Sigmoid colon (tissue), 7 donors: ENCODE measurements around the gene ERBB2. TPM values are rescaled to one million over a fixed set of nuclear protein-coding genes. Genes with fewer than 3 reads are reported as not detected.

Source experiments
- DNase-seq: peaks from one replicate; pipeline ENCODE4 v3.0.0-alpha.2; 2019
- H3K27ac ChIP-seq, 4 donors: fragments of 200-600 bp; sonication (generic); one replicate each; pipeline ENCODE4 v1.5.1; 2016 to 2019; ENCODE audit warnings: mild to moderate bottlenecking in 1 of 4
- H3K27me3 ChIP-seq, 3 donors: fragments of 200-600 bp; sonication (generic); one replicate each; pipeline ENCODE4 v1.5.1; 2019; ENCODE audit warnings: mild to moderate bottlenecking in 1 of 3
- H3K36me3 ChIP-seq, 4 donors: fragments of 200-600 bp; sonication (generic); one replicate each; pipeline ENCODE4 v1.5.1; 2016 to 2019
- H3K4me1 ChIP-seq, 4 donors: fragments of 200-600 bp; sonication (generic); one replicate each; pipeline ENCODE4 v1.5.1; 2017 to 2019
- H3K4me3 ChIP-seq, 4 donors: fragments of 200-600 bp; sonication (generic); one replicate each; pipeline ENCODE4 v1.5.1; 2017 to 2019; ENCODE audit warnings: mild to moderate bottlenecking in 2 of 4, moderate library complexity in 1 of 4
- H3K9me3 ChIP-seq, 4 donors: fragments of 200-600 bp in 3 of 4; sonication (generic) in 3 of 4; one replicate each; pipeline versions ENCODE4 v1.5.1 to v1.6.1; 2013 to 2019
- EP300 ChIP-seq, 4 donors: sonication (generic); formaldehyde crosslinking; IDR thresholded peaks; one replicate each; pipeline ENCODE4 v1.6.1; 2017; ENCODE audit warnings: antibody characterized with exemption in 4 of 4
- POLR2A ChIP-seq, 2 donors: fragments of 450-650 bp; IDR thresholded peaks; one replicate each; pipeline ENCODE4 v1.6.1; 2016; ENCODE audit warnings: antibody characterized with exemption in 2 of 2, mild to moderate bottlenecking in 2 of 2, moderate library complexity in 2 of 2
- POLR2AphosphoS5 ChIP-seq, 4 donors: sonication (generic); formaldehyde crosslinking; IDR thresholded peaks; one replicate each; pipeline ENCODE4 v1.6.1; 2017; ENCODE audit warnings: antibody characterized with exemption in 4 of 4
- WGBS, 2 donors: extraction: QIAGEN DNeasy Blood & Tissue Kit; methylation state at CpG; one replicate each; pipeline ENCODE4 v1.1.7; 2013; 5-methylcytosine and 5-hydroxymethylcytosine counted together
- intact Hi-C: fragments of 100-400 bp; cut with DNase I; formaldehyde crosslinking; loops from one replicate; pipeline ENCODE4 v1.15.1; 2023
- polyA plus RNA-seq, 3 donors: library from polyadenylated mRNA; stranded (reverse); fragments of 200-250 nt; gene quantifications; one replicate each; pipeline ENCODE4 v1.2.3, GENCODE V29; 2013
- total RNA-seq, 4 donors: library from RNA; depleted of rRNA; stranded (reverse); fragments of >200 nt; gene quantifications; one replicate each; pipeline ENCODE4 v1.1.0, GENCODE V29; 2016
- TF ChIP-seq, protein P1 (sequence below), 4 experiments: fragments of 450-650 bp in 3 of 4; fragments of 200-600 bp in 1 of 4; IDR thresholded peaks; one replicate each; pipeline ENCODE4 v1.5.1; 2016 to 2019; ENCODE audit warnings: antibody characterized with exemption in 4 of 4, mild to moderate bottlenecking in 3 of 4, moderate library complexity in 2 of 4
- donor health status: healthy with polysubstance abuse.
- donor health status: Bipolar disorder and iron deficiency.
- donor health status: healthy.

ERBB2 gene
- total and polyA plus RNA-seq, 7 donors = 11.8 to 58.9 (median 21.0) TPM

DNA sequence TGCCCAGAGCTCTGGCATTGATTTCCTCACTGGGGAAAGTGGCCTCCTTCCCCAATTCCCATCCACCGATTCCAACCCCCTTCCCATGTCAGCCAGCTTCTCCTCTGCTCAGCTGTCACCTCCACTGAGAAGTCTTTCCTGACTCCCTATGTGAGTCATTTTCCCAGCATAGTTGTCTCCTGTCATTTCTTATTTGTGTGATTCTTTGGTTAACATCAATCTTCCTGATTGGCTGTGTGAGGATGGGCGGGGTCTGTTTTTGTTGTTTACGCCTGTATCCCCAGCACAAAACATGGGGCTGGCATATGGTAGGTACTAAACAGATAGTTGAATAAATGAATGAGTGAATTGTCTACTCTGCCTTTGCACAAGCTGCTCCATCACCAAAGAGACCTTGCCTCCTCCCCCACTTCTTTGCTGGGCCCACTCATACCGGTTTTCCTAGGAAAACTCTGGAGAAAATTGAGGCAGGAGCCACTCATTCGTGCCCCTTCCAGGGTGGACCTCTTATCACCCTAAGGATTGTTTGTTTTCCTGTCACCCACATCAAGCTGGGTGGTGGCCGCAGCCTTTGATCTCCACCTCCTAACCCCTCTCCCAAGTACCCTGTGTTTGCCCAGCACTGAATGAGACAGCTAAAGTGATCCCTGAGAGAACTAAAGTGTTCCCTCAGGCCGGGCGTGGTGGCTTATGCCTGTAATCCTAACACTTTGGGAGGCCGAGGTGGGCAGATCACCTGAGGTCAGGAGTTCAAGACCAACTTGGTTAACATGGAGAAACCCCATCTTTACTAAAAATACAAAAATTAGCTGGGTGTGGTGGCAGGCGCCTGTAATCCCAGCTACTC lies 36.7 kb downstream of the ERBB2 start:
- Histone ChIP-seq H3K9me3 (no peaks in the 10 kb centered on the region), H3K27ac (no peak overlapping the region), H3K4me3 (no peak overlapping the region), H3K27me3 (peaks cover 32 to 60% (median 57%) of the 10 kb centered on the region in 3 donors), H3K4me1 (peaks cover 0 to 27% (median 22%) of the 10 kb centered on the region in 4 donors), H3K36me3 (no peaks in the 10 kb centered on the region)
- intact Hi-C loops = no loop called here
- TF ChIP-seq POLR2AphosphoS5 (IDR thresholded peaks at IDR 0.05) (no peak), EP300 (IDR thresholded peaks at IDR 0.05) (no peak), POLR2A (IDR thresholded peaks at IDR 0.05) (no peak)
- TF ChIP-seq, protein P1, sequence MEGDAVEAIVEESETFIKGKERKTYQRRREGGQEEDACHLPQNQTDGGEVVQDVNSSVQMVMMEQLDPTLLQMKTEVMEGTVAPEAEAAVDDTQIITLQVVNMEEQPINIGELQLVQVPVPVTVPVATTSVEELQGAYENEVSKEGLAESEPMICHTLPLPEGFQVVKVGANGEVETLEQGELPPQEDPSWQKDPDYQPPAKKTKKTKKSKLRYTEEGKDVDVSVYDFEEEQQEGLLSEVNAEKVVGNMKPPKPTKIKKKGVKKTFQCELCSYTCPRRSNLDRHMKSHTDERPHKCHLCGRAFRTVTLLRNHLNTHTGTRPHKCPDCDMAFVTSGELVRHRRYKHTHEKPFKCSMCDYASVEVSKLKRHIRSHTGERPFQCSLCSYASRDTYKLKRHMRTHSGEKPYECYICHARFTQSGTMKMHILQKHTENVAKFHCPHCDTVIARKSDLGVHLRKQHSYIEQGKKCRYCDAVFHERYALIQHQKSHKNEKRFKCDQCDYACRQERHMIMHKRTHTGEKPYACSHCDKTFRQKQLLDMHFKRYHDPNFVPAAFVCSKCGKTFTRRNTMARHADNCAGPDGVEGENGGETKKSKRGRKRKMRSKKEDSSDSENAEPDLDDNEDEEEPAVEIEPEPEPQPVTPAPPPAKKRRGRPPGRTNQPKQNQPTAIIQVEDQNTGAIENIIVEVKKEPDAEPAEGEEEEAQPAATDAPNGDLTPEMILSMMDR (IDR thresholded peaks at IDR 0.05) = no peak
- DNase-seq = no peak
- 24 to 68% methylated on average over 10 of the region's 10 CpGs for WGBS, 2 donors

DNA sequence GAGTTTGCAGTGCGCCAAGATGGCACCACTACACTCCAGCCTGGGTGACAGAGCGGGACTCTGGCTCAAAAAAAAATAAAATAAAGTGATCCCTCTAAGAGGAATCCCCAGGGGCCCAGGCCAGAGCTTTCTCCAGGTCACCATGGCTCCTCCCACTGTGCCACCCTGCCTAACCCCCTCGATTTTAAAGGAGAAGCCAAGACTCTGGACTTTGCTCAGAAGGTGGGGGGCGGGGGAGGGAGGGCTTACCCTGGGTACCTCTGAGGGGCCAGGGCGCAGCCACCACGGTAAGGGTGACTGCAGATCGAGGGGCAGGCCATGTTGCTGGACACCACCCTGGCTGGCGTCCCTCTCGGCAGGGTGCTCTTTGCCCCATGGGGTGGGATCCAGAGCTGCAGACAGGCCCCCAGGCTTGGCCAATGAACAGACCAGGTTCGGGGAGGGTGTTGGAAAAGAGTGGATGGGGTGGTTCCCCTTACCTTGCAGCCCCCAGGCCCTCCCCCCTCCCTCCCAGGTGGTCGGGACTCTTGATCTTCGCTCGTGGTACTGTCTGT lies 37.4 kb downstream of the ERBB2 start:
- Histone ChIP-seq H3K4me1 (peaks cover 0 to 27% (median 22%) of the 10 kb centered on the region in 4 donors), H3K27me3 (peaks cover 32 to 67% (median 59%) of the 10 kb centered on the region in 3 donors), H3K9me3 (no peaks in the 10 kb centered on the region), H3K36me3 (no peaks in the 10 kb centered on the region), H3K4me3 (no peak overlapping the region), H3K27ac (no peak overlapping the region)
- TF ChIP-seq POLR2A (IDR thresholded peaks at IDR 0.05) (no peak), EP300 (IDR thresholded peaks at IDR 0.05) (no peak), POLR2AphosphoS5 (IDR thresholded peaks at IDR 0.05) (no peak)
- TF ChIP-seq, protein P1 (IDR thresholded peaks at IDR 0.05) = no peak
- DNase-seq = no peak
- 14 to 43% methylated on average over 13 of the region's 13 CpGs for WGBS, 2 donors
- intact Hi-C loops = no loop called here

- Histone ChIP-seq H3K27me3 (peaks cover 32 to 74% (median 59%) of the 10 kb centered on the region in 3 donors), H3K4me3 (peak within 1 kb of the TSS in 2 of 4 donors; percentile 16 to 31), H3K4me1 (peaks cover 0 to 27% (median 22%) of the 10 kb centered on the region in 4 donors), H3K27ac (peak within 1 kb of the TSS in 1 of 4 donors; percentile 33), H3K9me3 (no peaks in the 10 kb centered on the region), H3K36me3 (no peaks in the 10 kb centered on the region)
- DNase-seq = no peak
- 3 to 10% methylated on average over 34 of the region's 34 CpGs for WGBS, 2 donors
- intact Hi-C loops = no loop called here
- peak in 1 of 2 donors; percentile 65 for TF ChIP-seq POLR2A (IDR thresholded peaks at IDR 0.05)
- TF ChIP-seq POLR2AphosphoS5 (IDR thresholded peaks at IDR 0.05) = no peak
Measured at GRCh38 chr17:39737760-39738567, 38.1 kb downstream of the ERBB2 start, which contains the start of gene GRB7. GRB7 (plus strand) TSS chr17:39737938; CDS start chr17:39742302, 4,364 bp downstream.

- peaks cover 0 to 27% (median 22%) of the 10 kb centered on the region in 4 donors for H3K4me1 ChIP-seq
- intact Hi-C loops = no loop called here
- no peak overlapping the region for H3K27ac ChIP-seq
- 1 to 2% methylated on average over 13 of the region's 13 CpGs for WGBS, 2 donors
- DNase-seq = no peak
- peak overlapping the region in 2 of 4 donors; percentile 16 to 31 for H3K4me3 ChIP-seq
- no peaks in the 10 kb centered on the region for H3K9me3 ChIP-seq
- no peaks in the 10 kb centered on the region for H3K36me3 ChIP-seq
- peaks cover 32 to 80% (median 59%) of the 10 kb centered on the region in 3 donors for H3K27me3 ChIP-seq
- no peak for TF ChIP-seq POLR2A (IDR thresholded peaks at IDR 0.05)
- no peak for TF ChIP-seq POLR2AphosphoS5 (IDR thresholded peaks at IDR 0.05)
- no peak for TF ChIP-seq EP300 (IDR thresholded peaks at IDR 0.05)
- TF ChIP-seq, protein P1 (IDR thresholded peaks at IDR 0.05) = no peak
Measured at GRCh38 chr17:39738568-39738901, 38.7 kb downstream of the ERBB2 start.
